K562 (cell line): Measurements from ENCODE around the gene THYN1. TPM values are rescaled to one million over a fixed set of nuclear protein-coding genes. Genes with fewer than 3 reads are reported as not detected.
A peak's percentile ranks its signal among the peaks of the same experiment; 100 is the strongest.

Experiments
- ATAC-seq: fragments of 200-7000 bp; cut with Tn5 transposase; 3 replicates; pipeline ENCODE4 v1.9.1; 2020; ENCODE audit warnings: moderate library complexity
- BruUV-seq: library from RNA; stranded (reverse); fragments of 400-500 nt; replicated peaks from 2 replicates; lab custom pipeline; 2021; lab: Mats Ljungman, UMichigan
- CTCF ChIA-PET: fragments of 300-600 bp; formaldehyde crosslinking; extraction: SDS; loops from one replicate; lab custom pipeline; 2021; ENCODE audit warnings: low intra/inter-chr PET ratio; lab: Yijun Ruan, JAX
- POLR2A ChIA-PET: fragments of 300-600, 350-650 bp; sonication (Branson Sonifier 250); formaldehyde crosslinking; extraction: SDS; loops from one replicate; lab custom pipeline; 2021; ENCODE audit warnings: antibody characterized with exemption, inconsistent platforms; lab: Yijun Ruan, JAX
- DNase-seq, 4 experiments: peaks; one replicate each; pipeline versions ENCODE4 v3.0.0 to v3.0.0-alpha.2; 2011 to 2018; ENCODE audit warnings: low spot score in 3 of 4, mixed read lengths in 3 of 4; ENCODE audit errors: extremely low read depth in 1 of 4
- FAIRE-seq: peaks from 2 replicates; lab custom pipeline; 2011; peaks lifted over from hg19 to GRCh38; lab: Jason Lieb, UNC
- H2AFZ ChIP-seq: 2 replicates; pipeline ENCODE4 v1.6.0; 2011; ENCODE audit warnings: low read depth, low read length, control low read depth, inconsistent platforms
- H3K27ac ChIP-seq: fragments of 200-600 bp; 3 replicates; pipeline ENCODE4 v1.8.0; 2011; ENCODE audit warnings: low read depth, mild to moderate bottlenecking, control low read depth, inconsistent platforms, low read length, moderate library complexity, mixed read lengths; ENCODE audit errors: extremely low read depth
- H3K27me3 ChIP-seq, 2 experiments: fragments of 300-600 bp in 1 of 2; 2 replicates in 1 of 2; 3 replicates in 1 of 2; pipeline versions ENCODE4 v1.6.0 to v1.8.0; 2011; ENCODE audit warnings: inconsistent platforms in 2 of 2, low read length in 2 of 2, mild to moderate bottlenecking in 1 of 2, mixed read lengths in 1 of 2, moderate library complexity in 1 of 2; ENCODE audit not compliant: control insufficient read depth in 2 of 2, insufficient read depth in 2 of 2
- H3K36me3 ChIP-seq: fragments of 300-600 bp; 3 replicates; pipeline ENCODE4 v1.8.0; 2011; ENCODE audit warnings: mild to moderate bottlenecking, low read length, inconsistent platforms; ENCODE audit not compliant: control insufficient read depth, insufficient read depth
- H3K4me1 ChIP-seq, 2 experiments: fragments of 200-600 bp in 1 of 2; replicated peaks in 1 of 2; 2 replicates in 1 of 2; 3 replicates in 1 of 2; pipeline versions ENCODE4 v1.5.1 to v1.8.0; 2011; ENCODE audit warnings: inconsistent platforms in 2 of 2, low read length in 2 of 2, mild to moderate bottlenecking in 1 of 2, mixed read lengths in 1 of 2, moderate library complexity in 1 of 2; ENCODE audit not compliant: control insufficient read depth in 2 of 2, insufficient read depth in 2 of 2
- H3K4me2 ChIP-seq: 2 replicates; pipeline ENCODE4 v1.6.1; 2011; ENCODE audit warnings: low read length, control low read depth, inconsistent platforms, mixed read lengths; ENCODE audit not compliant: insufficient read depth
- H3K4me3 ChIP-seq: fragments of 200-600 bp; sonication (generic), shearing (Covaris generic); 2 replicates; pipeline ENCODE4 v1.5.1; 2016; ENCODE audit warnings: control low read depth, inconsistent platforms
- H3K79me2 ChIP-seq: fragments of 200-600 bp; 3 replicates; pipeline ENCODE4 v1.8.0; 2011; ENCODE audit warnings: low read length, inconsistent platforms; ENCODE audit not compliant: control insufficient read depth, insufficient read depth
- H3K9ac ChIP-seq, 2 experiments: 2 replicates each; pipeline versions ENCODE4 v1.6.0 to v1.6.1; 2011; ENCODE audit warnings: low read depth in 2 of 2, low read length in 2 of 2, control low read depth in 1 of 2, inconsistent platforms in 1 of 2, mild to moderate bottlenecking in 1 of 2, mixed read lengths in 1 of 2; ENCODE audit not compliant: insufficient read depth in 1 of 2
- H3K9me1 ChIP-seq: one replicate; pipeline ENCODE4 v1.6.0; 2011; ENCODE audit warnings: inconsistent platforms, mild to moderate bottlenecking, low read length, moderate library complexity; ENCODE audit not compliant: control insufficient read depth, insufficient read depth
- H3K9me3 ChIP-seq: replicated peaks from 2 replicates; pipeline ENCODE4 v1.5.1; 2011; ENCODE audit warnings: low read depth, low read length, inconsistent platforms; ENCODE audit not compliant: control insufficient read depth, insufficient read depth
- H4K20me1 ChIP-seq: replicated peaks from 2 replicates; pipeline ENCODE4 v1.6.1; 2011; ENCODE audit warnings: low read length, inconsistent platforms, mixed read lengths; ENCODE audit not compliant: control insufficient read depth, insufficient read depth
- ARID2 ChIP-seq: fragments of 450-650 bp; IDR thresholded peaks from 2 replicates; pipeline ENCODE4 v1.6.1; 2017; ENCODE audit warnings: antibody characterized with exemption, mild to moderate bottlenecking
- BRD9 ChIP-seq: fragments of 450-650 bp; IDR thresholded peaks from 2 replicates; pipeline ENCODE4 v1.6.1; 2018; ENCODE audit warnings: low read depth; ENCODE audit not compliant: partially characterized antibody
- CBFA2T2 ChIP-seq: fragments of 450-650 bp; conservative IDR thresholded peaks from 2 replicates; pipeline ENCODE4 v1.6.1; 2017; ENCODE audit warnings: mild to moderate bottlenecking
- CBFA2T3 ChIP-seq: fragments of 450-650 bp; IDR thresholded peaks from 2 replicates; pipeline ENCODE4 v1.6.1; 2017
- OTX1 ChIP-seq: fragments of 450-650 bp; formaldehyde crosslinking; IDR thresholded peaks from 2 replicates; pipeline ENCODE4 v1.4.0; 2022; ENCODE audit warnings: mild to moderate bottlenecking
- RBBP5 ChIP-seq: fragments of 200-600 bp; sonication (generic); IDR thresholded peaks from 2 replicates; pipeline ENCODE4 v1.6.1; 2012; ENCODE audit warnings: borderline replicate concordance, mild to moderate bottlenecking, low read length, control low read depth, inconsistent platforms; ENCODE audit not compliant: insufficient read depth, poor library complexity, severe bottlenecking
- TOE1 ChIP-seq, 2 experiments: fragments of 450-650 bp in 1 of 2; sonication (generic) in 1 of 2; formaldehyde crosslinking in 1 of 2; IDR thresholded peaks; 2 replicates each; pipeline versions ENCODE4 v1.7.1 to v1.8.0; 2016 to 2022; ENCODE audit warnings: borderline replicate concordance in 2 of 2, mild to moderate bottlenecking in 2 of 2, antibody characterized with exemption in 1 of 2, inconsistent platforms in 1 of 2, low read depth in 1 of 2, missing genetic modification reagents in 1 of 2, moderate library complexity in 1 of 2
- ZNF311 ChIP-seq: fragments of 250-450 bp; sonication (Bioruptor Pico); IDR thresholded peaks from 2 replicates; pipeline ENCODE4 v1.4.0; 2020; ENCODE audit warnings: mild to moderate bottlenecking, moderate library complexity
- ZNF445 ChIP-seq: fragments of 250-450 bp; sonication (Bioruptor Pico); IDR thresholded peaks from 2 replicates; pipeline ENCODE4 v1.4.0; 2020; ENCODE audit warnings: low read depth, mild to moderate bottlenecking, moderate library complexity
- WGBS: fragments of 100-300 bp; shearing (Covaris generic); methylation state at CpG from one replicate; pipeline ENCODE4 v1.1.6; 2016; ENCODE audit warnings: low coverage, mixed read lengths; ENCODE audit not compliant: insufficient coverage; ENCODE audit errors: missing lambda C conversion rate; 5-methylcytosine and 5-hydroxymethylcytosine counted together
- in situ Hi-C: fragments of 300-500 bp; cut with MboI; formaldehyde crosslinking; loops from 4 replicates; pipeline ENCODE4 v1.15.0; 2018; ENCODE audit warnings: inconsistent platforms, mixed read lengths
- intact Hi-C: fragments of 100-400 bp; cut with micrococcal nuclease; formaldehyde crosslinking; loops from 2 replicates; pipeline ENCODE4 v1.14.2; 2022
- polyA plus RNA-seq, 8 experiments: library from polyadenylated mRNA; depleted of rRNA in 4 of 8; stranded (reverse) in 5 of 8; unstranded in 3 of 8; fragments of >200 nt; fragmentation: Nextera tagmentation in 2 of 8; fragmentation: Illumina TruSeq in 1 of 8; extraction: Ambion mirVana in 2 of 8; extraction: Trizol in 1 of 8; gene quantifications; 2 replicates each; pipeline versions ENCODE4 v1.2.1 to v1.2.3, GENCODE V29; 2011 to 2014; ENCODE audit warnings: inconsistent platforms in 1 of 8, missing spikeins in 1 of 8
- total RNA-seq, 7 experiments: library from RNA; depleted of rRNA in 6 of 7; stranded (reverse); fragments of >200 nt in 6 of 7; fragmentation: Illumina TruSeq in 2 of 7; extraction: Trizol in 2 of 7; gene quantifications; 2 replicates each; pipeline versions ENCODE4 v1.2.1 to v1.2.3, GENCODE V29; 2011 to 2021; ENCODE audit warnings: low replicate concordance in 1 of 7
- TF ChIP-seq, protein P1 (sequence below): sonication (generic); formaldehyde crosslinking; IDR thresholded peaks from 2 replicates; pipeline ENCODE4 v1.8.0; 2022; ENCODE audit warnings: mild to moderate bottlenecking, missing genetic modification reagents
- TF ChIP-seq, protein P2 (sequence below), 2 experiments: fragments of 450-650 bp in 1 of 2; sonication (generic) in 1 of 2; formaldehyde crosslinking; conservative IDR thresholded peaks; 2 replicates each; pipeline versions ENCODE4 v1.4.0 to v1.8.1; 2020 to 2022; ENCODE audit warnings: mild to moderate bottlenecking in 1 of 2, missing genetic modification reagents in 1 of 2
- TF ChIP-seq, protein P3 (sequence below): fragments of 450-650 bp; IDR thresholded peaks from one replicate; pipeline ENCODE4 v1.6.1; 2018; ENCODE audit warnings: mild to moderate bottlenecking, moderate library complexity; ENCODE audit not compliant: partially characterized antibody

THYN1 gene
- total and polyA plus RNA-seq, 9 of the 15 experiments (the other 6 are each of a cell fraction or from before 2014, with no cell fraction given) = 54.9 to 279 (median 104) TPM

DNA sequence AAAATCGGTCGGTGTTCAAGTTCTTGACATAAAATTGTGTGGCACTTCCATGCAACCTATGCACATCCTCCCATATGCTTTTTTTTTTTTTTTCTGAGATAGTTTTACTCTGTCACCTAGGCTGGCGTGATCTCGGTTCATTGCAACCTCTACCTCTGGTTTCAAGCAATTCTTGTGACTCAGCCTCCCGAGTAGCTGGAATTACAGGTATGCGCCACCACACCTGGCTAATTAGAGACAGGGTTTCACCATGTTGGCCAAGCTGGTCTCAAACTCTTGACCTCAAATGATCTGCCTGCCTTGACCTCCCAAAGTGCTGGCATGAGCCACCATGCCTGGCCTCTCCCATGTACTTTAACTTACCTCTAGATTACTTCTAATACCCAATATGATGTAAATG is 38.0 kb upstream of the THYN1 start (continued):
- TF ChIP-seq, protein P1, sequence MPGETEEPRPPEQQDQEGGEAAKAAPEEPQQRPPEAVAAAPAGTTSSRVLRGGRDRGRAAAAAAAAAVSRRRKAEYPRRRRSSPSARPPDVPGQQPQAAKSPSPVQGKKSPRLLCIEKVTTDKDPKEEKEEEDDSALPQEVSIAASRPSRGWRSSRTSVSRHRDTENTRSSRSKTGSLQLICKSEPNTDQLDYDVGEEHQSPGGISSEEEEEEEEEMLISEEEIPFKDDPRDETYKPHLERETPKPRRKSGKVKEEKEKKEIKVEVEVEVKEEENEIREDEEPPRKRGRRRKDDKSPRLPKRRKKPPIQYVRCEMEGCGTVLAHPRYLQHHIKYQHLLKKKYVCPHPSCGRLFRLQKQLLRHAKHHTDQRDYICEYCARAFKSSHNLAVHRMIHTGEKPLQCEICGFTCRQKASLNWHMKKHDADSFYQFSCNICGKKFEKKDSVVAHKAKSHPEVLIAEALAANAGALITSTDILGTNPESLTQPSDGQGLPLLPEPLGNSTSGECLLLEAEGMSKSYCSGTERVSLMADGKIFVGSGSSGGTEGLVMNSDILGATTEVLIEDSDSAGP (CRISPR knock-in tag) = no peak
- TF ChIP-seq ARID2 (no peak), ZNF311 (no peak), TOE1 (IDR thresholded peaks at IDR 0.05; ENCODE audit: borderline replicate concordance) (no peak), TOE1 (CRISPR knock-in tag; IDR thresholded peaks at IDR 0.05; ENCODE audit: borderline replicate concordance, low read depth) (no peak), RBBP5 (no peak)
- TF ChIP-seq, protein P2, sequence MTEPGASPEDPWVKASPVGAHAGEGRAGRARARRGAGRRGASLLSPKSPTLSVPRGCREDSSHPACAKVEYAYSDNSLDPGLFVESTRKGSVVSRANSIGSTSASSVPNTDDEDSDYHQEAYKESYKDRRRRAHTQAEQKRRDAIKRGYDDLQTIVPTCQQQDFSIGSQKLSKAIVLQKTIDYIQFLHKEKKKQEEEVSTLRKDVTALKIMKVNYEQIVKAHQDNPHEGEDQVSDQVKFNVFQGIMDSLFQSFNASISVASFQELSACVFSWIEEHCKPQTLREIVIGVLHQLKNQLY (CRISPR knock-in tag; conservative IDR thresholded peaks at IDR 0.05) = no peak

DNA sequence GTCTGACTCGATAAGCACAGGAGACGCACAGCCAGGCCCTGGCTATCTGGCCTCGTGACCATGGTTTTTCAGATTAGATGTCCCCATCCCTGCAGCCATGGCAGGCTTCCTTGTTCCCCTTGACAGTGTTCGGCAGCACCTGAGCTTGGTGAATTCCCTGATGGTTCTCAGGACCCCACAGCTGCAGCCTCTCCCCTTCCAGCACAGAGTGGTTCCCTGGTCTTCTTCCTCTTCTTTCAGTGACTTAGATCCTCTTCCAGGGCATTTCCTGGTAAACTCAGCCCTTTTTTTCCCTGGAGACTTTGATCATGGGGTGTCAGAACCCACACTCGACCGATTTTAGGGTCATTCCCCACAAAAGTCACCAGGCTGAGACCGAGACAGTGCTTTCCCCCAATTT is 37.5 kb upstream of the THYN1 start:
- Histone ChIP-seq H2AFZ (no peak overlapping the region), H3K9me1 (no peaks in the 10 kb centered on the region), H3K27ac (no peak overlapping the region), H3K9me3 (no peaks in the 10 kb centered on the region), H4K20me1 (no peaks in the 10 kb centered on the region; the same call in 1 of the 2 replicates), H3K9ac (no peak overlapping the region), H3K4me1 (peaks cover 5 to 11% of the 10 kb centered on the region in 2 experiments; a peak in 3 of 5 replicates), H3K4me3 (no peak overlapping the region), H3K79me2 (no peaks in the 10 kb centered on the region), H3K27me3 (peaks cover 18 to 36% of the 10 kb centered on the region in 2 experiments), H3K36me3 (no peaks in the 10 kb centered on the region), H3K4me2 (no peak overlapping the region)
- 16% methylated on average over 6 of the region's 7 CpGs for WGBS
- ATAC-seq (no peak; the same call in 2 of the 3 replicates), FAIRE-seq (no peak), DNase-seq (peak in 1 of 4 experiments; percentile 27)
- intact Hi-C loops = no loop called here
- no TSS peak for BruUV-seq
- TF ChIP-seq ZNF445 (CRISPR knock-in tag) (no peak), BRD9 (peak; percentile 29), CBFA2T2 (0 out of 2 replicates have a peak, but pooled peaks have one; percentile 21), CBFA2T3 (peak; percentile 38), OTX1 (no peak)
- TF ChIP-seq, protein P3, sequence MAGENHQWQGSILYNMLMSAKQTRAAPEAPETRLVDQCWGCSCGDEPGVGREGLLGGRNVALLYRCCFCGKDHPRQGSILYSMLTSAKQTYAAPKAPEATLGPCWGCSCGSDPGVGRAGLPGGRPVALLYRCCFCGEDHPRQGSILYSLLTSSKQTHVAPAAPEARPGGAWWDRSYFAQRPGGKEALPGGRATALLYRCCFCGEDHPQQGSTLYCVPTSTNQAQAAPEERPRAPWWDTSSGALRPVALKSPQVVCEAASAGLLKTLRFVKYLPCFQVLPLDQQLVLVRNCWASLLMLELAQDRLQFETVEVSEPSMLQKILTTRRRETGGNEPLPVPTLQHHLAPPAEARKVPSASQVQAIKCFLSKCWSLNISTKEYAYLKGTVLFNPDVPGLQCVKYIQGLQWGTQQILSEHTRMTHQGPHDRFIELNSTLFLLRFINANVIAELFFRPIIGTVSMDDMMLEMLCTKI = no peak
- ChIA-PET POLR2A (no interaction called here), CTCF (no interaction called here)
- in situ Hi-C loops = no loop called here
